CD4-positive, alpha-beta T cell (primary cell): Measurements from ENCODE around the gene TENM4. TPM values are rescaled to one million over a fixed set of nuclear protein-coding genes. Genes with fewer than 3 reads are reported as not detected.

Experiments
- ATAC-seq: fragments of 200-7000 bp; cut with Tn5 transposase; one replicate; pipeline ENCODE4 v1.10.0; 2022; ENCODE audit warnings: mild to moderate bottlenecking; ENCODE audit not compliant: poor library complexity
- CTCF ChIA-PET: fragments of 350-600 bp; sonication (Branson Sonifier 250); formaldehyde crosslinking; loops from one replicate; lab custom pipeline; 2021; ENCODE audit warnings: antibody characterized with exemption, inconsistent platforms; lab: Charles Lee
- POLR2A ChIA-PET: fragments of 350-600 bp; sonication (Branson Sonifier 250); formaldehyde crosslinking; loops from one replicate; lab custom pipeline; 2021; ENCODE audit warnings: antibody characterized with exemption, inconsistent platforms; lab: Charles Lee
- DNase-seq, 14 experiments: peaks; one replicate each; pipeline ENCODE4 v3.0.0-alpha.2; 2013 to 2020; ENCODE audit warnings: mixed read lengths in 2 of 14
- H3K27ac ChIP-seq, 2 donors: one replicate each; pipeline versions ENCODE4 v1.5.1 to v1.7.0; 2013; ENCODE audit warnings: low read length in 2 of 2, low read depth in 1 of 2, mild to moderate bottlenecking in 1 of 2
- H3K27me3 ChIP-seq, 2 experiments: 1 replicate in 1 of 2; 2 replicates in 1 of 2; pipeline versions ENCODE4 v1.6.1 to v1.7.0; 2013; ENCODE audit warnings: low read length in 2 of 2, control low read depth in 1 of 2, mild to moderate bottlenecking in 1 of 2, moderate library complexity in 1 of 2; ENCODE audit not compliant: insufficient read depth in 2 of 2, control insufficient read depth in 1 of 2
- H3K36me3 ChIP-seq: one replicate; pipeline ENCODE4 v1.6.1; 2013; ENCODE audit warnings: low read length, control low read depth; ENCODE audit not compliant: insufficient read depth
- H3K4me1 ChIP-seq: one replicate; pipeline ENCODE4 v1.6.1; 2013; ENCODE audit warnings: low read length, control low read depth; ENCODE audit not compliant: insufficient read depth
- H3K4me3 ChIP-seq: one replicate; pipeline ENCODE4 v1.5.1; 2013; ENCODE audit warnings: mild to moderate bottlenecking, low read length, moderate library complexity
- H3K9me3 ChIP-seq, 2 experiments: 1 replicate in 1 of 2; 2 replicates in 1 of 2; pipeline versions ENCODE4 v1.6.1 to v1.7.0; 2013; ENCODE audit warnings: low read length in 2 of 2, mild to moderate bottlenecking in 2 of 2, control low read depth in 1 of 2, moderate library complexity in 1 of 2; ENCODE audit not compliant: control insufficient read depth in 1 of 2, insufficient read depth in 1 of 2
- H3K27ac Mint-ChIP-seq: one replicate; pipeline ENCODE4 v1.8.0; 2020; ENCODE audit warnings: mixed read lengths
- H3K27me3 Mint-ChIP-seq: one replicate; pipeline ENCODE4 v1.8.0; 2021; ENCODE audit warnings: mixed read lengths
- H3K36me3 Mint-ChIP-seq: one replicate; pipeline ENCODE4 v1.8.0; 2021; ENCODE audit warnings: low read depth, mixed read lengths
- H3K4me1 Mint-ChIP-seq: one replicate; pipeline ENCODE4 v1.8.0; 2021; ENCODE audit warnings: low read depth, mixed read lengths
- H3K4me3 Mint-ChIP-seq: one replicate; pipeline ENCODE4 v1.8.0; 2020; ENCODE audit warnings: mild to moderate bottlenecking, mixed read lengths
- H3K9me3 Mint-ChIP-seq: one replicate; pipeline ENCODE4 v1.8.0; 2020; ENCODE audit warnings: mixed read lengths
- intact Hi-C, 2 experiments: fragments of 100-400 bp; cut with DNase I in 1 of 2; cut with micrococcal nuclease in 1 of 2; formaldehyde crosslinking; loops; one replicate each; pipeline versions ENCODE4 v1.15.1 to v1.9.0; 2023 to 2025; cut with DNase I, micrococcal nuclease
- total RNA-seq, 174 experiments: library from RNA in 2 of 174; stranded (reverse) in 2 of 174; gene quantifications; one replicate each; pipeline ENCODE4 v1.2.3 and lab custom pipeline; 2021 to 2026
- TF ChIP-seq, protein P1 (sequence below): fragments of 200-600 bp; IDR thresholded peaks from one replicate; pipeline ENCODE4 v1.8.0; 2022; ENCODE audit warnings: antibody characterized with exemption, mild to moderate bottlenecking

TENM4 gene
- total RNA-seq, 2 experiments from 2014 or later: 0.22 to 0.31 TPM

DNA sequence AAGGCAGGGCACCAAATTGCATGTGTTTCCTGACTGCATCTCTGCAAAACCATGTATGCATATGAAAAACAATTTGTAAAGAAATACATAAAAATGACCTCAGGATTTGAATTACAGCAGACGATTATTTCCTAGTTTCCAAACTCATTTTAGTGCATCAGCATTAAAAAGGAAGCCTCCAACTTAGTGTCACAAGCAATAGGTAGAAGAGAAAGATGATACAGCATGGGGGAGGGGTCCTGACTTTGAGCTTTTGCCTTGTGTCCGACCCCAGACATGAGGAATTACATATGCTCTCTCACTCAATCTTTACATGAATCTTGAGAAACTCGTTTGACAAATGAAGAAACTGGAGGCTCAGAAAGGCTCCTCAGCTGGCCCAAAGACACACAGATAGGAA is 571.5 kb downstream of the TENM4 start:
- peaks cover 27% of the 10 kb centered on the region for H3K27me3 Mint-ChIP-seq

DNA sequence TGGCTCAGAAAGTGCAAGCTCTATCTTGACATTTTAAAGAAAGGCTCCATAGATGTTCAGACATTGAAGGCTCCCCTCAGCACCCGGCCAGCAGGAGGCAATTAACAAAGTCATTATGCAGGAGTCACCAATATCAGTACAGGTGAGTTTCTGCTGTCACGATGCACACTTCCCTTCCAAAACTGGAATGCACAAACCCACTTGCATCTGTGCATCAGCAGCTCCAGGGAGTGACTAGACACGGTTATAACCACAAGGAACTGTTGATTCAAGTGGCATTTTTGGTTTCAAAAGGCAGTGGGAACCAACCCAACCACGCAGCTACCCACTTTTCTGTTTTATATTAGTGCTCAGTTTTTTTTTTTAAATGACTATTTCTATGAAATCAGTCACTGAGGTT is 572.3 kb downstream of the TENM4 start:
- Histone ChIP-seq H3K27me3 (no peaks in the 10 kb centered on the region), H3K4me3 (no peak overlapping the region), H3K9me3 (no peaks in the 10 kb centered on the region), H3K4me1 (no peaks in the 10 kb centered on the region), H3K36me3 (no peaks in the 10 kb centered on the region), H3K27ac (no peak overlapping the region)
- H3K9me3 Mint-ChIP-seq: no peaks in the 10 kb centered on the region
- no peaks in the 10 kb centered on the region for H3K36me3 Mint-ChIP-seq
- no peak for DNase-seq
- no peak for ATAC-seq
- CTCF ChIA-PET: no interaction called here
- POLR2A ChIA-PET: no interaction called here
- no peak overlapping the region for H3K27ac Mint-ChIP-seq
- no peaks in the 10 kb centered on the region for H3K4me1 Mint-ChIP-seq
- intact Hi-C loops: loop anchor here in 1 of 2 experiments (1.0 kb wide), 1 partner anchor 22 kb away; no protein-coding TSS in a partner anchor
- TF ChIP-seq, protein P1, sequence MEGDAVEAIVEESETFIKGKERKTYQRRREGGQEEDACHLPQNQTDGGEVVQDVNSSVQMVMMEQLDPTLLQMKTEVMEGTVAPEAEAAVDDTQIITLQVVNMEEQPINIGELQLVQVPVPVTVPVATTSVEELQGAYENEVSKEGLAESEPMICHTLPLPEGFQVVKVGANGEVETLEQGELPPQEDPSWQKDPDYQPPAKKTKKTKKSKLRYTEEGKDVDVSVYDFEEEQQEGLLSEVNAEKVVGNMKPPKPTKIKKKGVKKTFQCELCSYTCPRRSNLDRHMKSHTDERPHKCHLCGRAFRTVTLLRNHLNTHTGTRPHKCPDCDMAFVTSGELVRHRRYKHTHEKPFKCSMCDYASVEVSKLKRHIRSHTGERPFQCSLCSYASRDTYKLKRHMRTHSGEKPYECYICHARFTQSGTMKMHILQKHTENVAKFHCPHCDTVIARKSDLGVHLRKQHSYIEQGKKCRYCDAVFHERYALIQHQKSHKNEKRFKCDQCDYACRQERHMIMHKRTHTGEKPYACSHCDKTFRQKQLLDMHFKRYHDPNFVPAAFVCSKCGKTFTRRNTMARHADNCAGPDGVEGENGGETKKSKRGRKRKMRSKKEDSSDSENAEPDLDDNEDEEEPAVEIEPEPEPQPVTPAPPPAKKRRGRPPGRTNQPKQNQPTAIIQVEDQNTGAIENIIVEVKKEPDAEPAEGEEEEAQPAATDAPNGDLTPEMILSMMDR: no peak
- H3K27me3 Mint-ChIP-seq: peaks cover 20% of the 10 kb centered on the region
- H3K4me3 Mint-ChIP-seq: no peak overlapping the region

More for the DNA sequence above, 571.5 kb downstream of the TENM4 start:
- H3K4me1 ChIP-seq: no peaks in the 10 kb centered on the region
- no peak overlapping the region for H3K4me3 ChIP-seq
- no peaks in the 10 kb centered on the region for H3K36me3 ChIP-seq
- ATAC-seq (no peak), DNase-seq (no peak)
- H3K36me3 Mint-ChIP-seq: no peaks in the 10 kb centered on the region
- no peak overlapping the region for H3K27ac Mint-ChIP-seq
- ChIA-PET CTCF (no interaction called here), POLR2A (no interaction called here)
- no peaks in the 10 kb centered on the region for H3K4me1 Mint-ChIP-seq
- intact Hi-C loops: no loop called here
- no peaks in the 10 kb centered on the region for H3K27me3 ChIP-seq
- no peak overlapping the region for H3K4me3 Mint-ChIP-seq
- H3K9me3 ChIP-seq: no peaks in the 10 kb centered on the region
- TF ChIP-seq, protein P1: no peak
- no peak overlapping the region for H3K27ac ChIP-seq
- H3K9me3 Mint-ChIP-seq: no peaks in the 10 kb centered on the region

DNA sequence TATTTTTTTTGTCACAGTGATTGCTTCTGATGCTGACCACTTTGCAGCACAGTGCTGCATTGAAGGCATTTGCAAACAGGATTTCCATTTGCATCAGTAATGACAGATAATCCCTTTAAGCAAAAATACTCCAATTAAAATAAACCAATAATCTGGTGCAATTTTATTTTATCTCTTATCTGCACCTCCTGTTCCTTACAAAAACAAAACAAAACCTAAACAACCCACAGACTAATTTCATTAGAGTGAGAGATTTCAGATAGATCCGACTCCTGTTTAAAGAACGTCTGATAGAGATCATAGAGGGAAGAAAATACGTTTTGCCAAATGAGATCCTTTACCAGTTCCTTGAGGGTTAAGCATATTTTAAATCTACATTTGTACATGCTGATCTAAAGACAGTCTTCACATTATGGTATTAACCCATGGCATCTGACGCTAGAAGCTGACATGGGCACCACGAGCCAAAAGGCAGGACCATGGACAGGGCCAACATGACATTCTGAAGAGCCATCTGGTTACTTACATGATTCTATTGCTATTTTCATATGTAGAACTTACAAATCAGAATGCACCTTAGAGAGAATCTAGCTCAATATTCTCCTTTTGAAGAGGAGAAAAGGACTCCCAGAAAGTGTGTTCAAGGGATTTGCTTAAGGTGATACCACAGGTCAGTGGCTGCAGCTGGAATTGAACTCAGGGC is 580.0 kb downstream of the TENM4 start:
- no peak for DNase-seq
- H3K4me1 ChIP-seq: no peaks in the 10 kb centered on the region
- no peaks in the 10 kb centered on the region for H3K4me1 Mint-ChIP-seq
- TF ChIP-seq, protein P1: no peak
- no peak overlapping the region for H3K4me3 ChIP-seq
- no peaks in the 10 kb centered on the region for H3K36me3 ChIP-seq
- ChIA-PET CTCF (no interaction called here), POLR2A (no interaction called here)
- H3K27me3 ChIP-seq: peaks cover 0 to 6% of the 10 kb centered on the region in 2 experiments
- no peak for ATAC-seq
- no peaks in the 10 kb centered on the region for H3K36me3 Mint-ChIP-seq
- H3K27me3 Mint-ChIP-seq: no peaks in the 10 kb centered on the region
- H3K27ac ChIP-seq: no peak overlapping the region
- no peak overlapping the region for H3K27ac Mint-ChIP-seq
- H3K4me3 Mint-ChIP-seq: no peak overlapping the region
- intact Hi-C loops: no loop called here
- no peaks in the 10 kb centered on the region for H3K9me3 Mint-ChIP-seq
- peaks cover 0 to 7% of the 10 kb centered on the region in 2 experiments for H3K9me3 ChIP-seq
